Left renal cortex interstitium (tissue), 4 donors: ENCODE results near the gene KLHDC3. TPM values are rescaled to one million over a fixed set of nuclear protein-coding genes. Genes with fewer than 3 reads are reported as not detected.
A peak's percentile ranks its signal among the peaks of the same experiment; 100 is the strongest.

Experiments used
- DNase-seq, 4 donors: peaks; one replicate each; pipeline ENCODE4 v3.0.0-alpha.2; 2013; ENCODE audit warnings: low read depth in 4 of 4, low spot score in 2 of 4, missing footprints in 1 of 4
- polyA plus RNA-seq, 4 donors: library from polyadenylated mRNA; unstranded; fragments of 120-200 nt; gene quantifications; one replicate each; pipeline ENCODE4 v1.2.1, GENCODE V29; 2013; ENCODE audit not compliant: insufficient read length in 4 of 4

Gene KLHDC3
- polyA plus RNA-seq, 4 donors, result 89.8 to 109 (median 102) TPM

GRCh38 chr6:43052842-43053544 is 38.9 kb downstream of the KLHDC3 start:
- DNase-seq, result peak in 1 of 4 donors; percentile 17

GRCh38 chr6:43053545-43054205 is 39.6 kb downstream of the KLHDC3 start, which contains the start of gene CUL7:
TSS of gene CUL7 (minus strand) at chr6:43053851. CDS start at chr6:43052788, 1,063 bp downstream.
- peak; percentile 69 to 90 (median 82) for DNase-seq

GRCh38 chr6:43054206-43054943 is 40.3 kb downstream of the KLHDC3 start:
- DNase-seq, result no peak

- no peak for DNase-seq
Measured at GRCh38 chr6:43055966-43056365, 41.9 kb downstream of the KLHDC3 start.

GRCh38 chr6:43058531-43058930 is 44.5 kb downstream of the KLHDC3 start:
- DNase-seq, result no peak

GRCh38 chr6:43059168-43060033 is 45.4 kb downstream of the KLHDC3 start, which contains the start of the genes KLC4 and MRPL2:
TSS of gene KLC4 (plus strand) at chr6:43059631. CDS start at chr6:43061336, 1,705 bp downstream.
TSS of gene MRPL2 (minus strand) at chr6:43059434. CDS start at chr6:43059381, 53 bp downstream.
- DNase-seq, result peak; percentile 89 to 98 (median 98)

- DNase-seq, result no peak
Measured at GRCh38 chr6:43060034-43060754, 46.1 kb downstream of the KLHDC3 start.

- no peak for DNase-seq
Measured at GRCh38 chr6:43060755-43061633, 46.9 kb downstream of the KLHDC3 start.

GRCh38 chr6:43061861-43062260 is 47.8 kb downstream of the KLHDC3 start:
- DNase-seq, result no peak

- DNase-seq, result no peak
Measured at GRCh38 chr6:43062818-43063217, 48.8 kb downstream of the KLHDC3 start.

GRCh38 chr6:43070028-43070632 is 56.1 kb downstream of the KLHDC3 start:
- peak in 1 of 4 donors; percentile 28 for DNase-seq

Other genes with a start within 250 kb of the KLHDC3 start
- 10 to 100 TPM; 13.3 to 16.5 (median 15.8) TPM for gene BICRAL, start 232.2 kb upstream of the KLHDC3 start, polyA plus RNA-seq
- gene RPL7L1, start 134.6 kb upstream of the KLHDC3 start, polyA plus RNA-seq, result 100 to 1,000 TPM in 3 of 4 donors, 10 to 100 TPM in 1; 97.6 to 127 (median 113) TPM
- under 1 TPM; 0.27 to 0.47 (median 0.39) TPM for gene PTCRA, start 98.2 kb upstream of the KLHDC3 start, polyA plus RNA-seq
- gene CNPY3, start 84.8 kb upstream of the KLHDC3 start, polyA plus RNA-seq, result 10 to 100 TPM; 59.5 to 71.6 (median 62.2) TPM
- 1 to 10 TPM in 2 of 4 donors, under 1 TPM in 2; 0.79 to 2.6 (median 1.4) TPM for gene GNMT, start 53.5 kb upstream of the KLHDC3 start, polyA plus RNA-seq
- 10 to 100 TPM; 19.5 to 31.1 (median 24.2) TPM for gene PEX6, start 35.1 kb upstream of the KLHDC3 start, polyA plus RNA-seq
- 10 to 100 TPM; 55.6 to 70.3 (median 64.6) TPM for gene PPP2R5D, start 29.7 kb upstream of the KLHDC3 start, polyA plus RNA-seq
- 100 to 1,000 TPM in 1 of 4 donors, 10 to 100 TPM in 3; 75.3 to 104 (median 87.6) TPM for gene MEA1, start 303 bp upstream of the KLHDC3 start, polyA plus RNA-seq
- 10 to 100 TPM; 57.6 to 65.5 (median 58.1) TPM for gene RRP36, start 7.4 kb downstream of the KLHDC3 start, polyA plus RNA-seq
- gene CUL7, start 39.6 kb downstream of the KLHDC3 start, polyA plus RNA-seq, result 10 to 100 TPM; 46.0 to 63.7 (median 52.2) TPM
- gene MRPL2, start 45.2 kb downstream of the KLHDC3 start, polyA plus RNA-seq, result 10 to 100 TPM; 57.5 to 75.2 (median 67.6) TPM
- gene KLC4, start 45.4 kb downstream of the KLHDC3 start, polyA plus RNA-seq, result 10 to 100 TPM; 50.0 to 80.0 (median 65.7) TPM
- 100 to 1,000 TPM; 230 to 296 (median 261) TPM for gene PTK7, start 62.1 kb downstream of the KLHDC3 start, polyA plus RNA-seq
- 10 to 100 TPM; 26.7 to 36.1 (median 32.1) TPM for gene SRF, start 157.0 kb downstream of the KLHDC3 start, polyA plus RNA-seq
- 10 to 100 TPM; 27.5 to 52.0 (median 39.8) TPM for gene CUL9, start 167.9 kb downstream of the KLHDC3 start, polyA plus RNA-seq
- gene DNPH1, start 215.2 kb downstream of the KLHDC3 start, polyA plus RNA-seq, result 100 to 1,000 TPM in 1 of 4 donors, 10 to 100 TPM in 3; 54.6 to 111 (median 81.2) TPM
- under 1 TPM; 0.25 to 0.55 (median 0.40) TPM for gene TTBK1, start 229.2 kb downstream of the KLHDC3 start, polyA plus RNA-seq